ENCODE data around the gene MIDN.
"Not testable (repeated sequence)": the region's sequence is repeated elsewhere in the genome, so short reads cannot be mapped to it uniquely, and the experiment has no call there.

The MIDN gene

GRCh38 chr19:1240925-1241324 lies 7.5 kb upstream of the MIDN start:
- no peak for TF ChIP-seq POLR2A (IDR thresholded peaks at IDR 0.05; ENCODE audit: low read length)
- no peak for TF ChIP-seq GATA1 (IDR thresholded peaks at IDR 0.05; ENCODE audit: low read depth, low read length)
- DNase-seq: no peak

- TF ChIP-seq POLR2A (IDR thresholded peaks at IDR 0.05; ENCODE audit: low read length) (peak; percentile 72), GATA1 (IDR thresholded peaks at IDR 0.05; ENCODE audit: low read depth, low read length) (no peak)
- peak; percentile 98 for DNase-seq
Observed at GRCh38 chr19:1241417-1242095, 6.8 kb upstream of the MIDN start, which contains the start of gene ATP5F1D. ATP5F1D (plus strand) TSS chr19:1241751; CDS start chr19:1241851, 100 bp downstream.

- no peak for TF ChIP-seq GATA1 (IDR thresholded peaks at IDR 0.05; ENCODE audit: low read depth, low read length)
- DNase-seq: peak; percentile 86 to 92
Observed at GRCh38 chr19:1243768-1244692, 4.4 kb upstream of the MIDN start.

- TF ChIP-seq POLR2A (IDR thresholded peaks at IDR 0.05; ENCODE audit: low read length): peak; percentile 14
- TF ChIP-seq GATA1 (IDR thresholded peaks at IDR 0.05; ENCODE audit: low read depth, low read length): no peak
- no peak for DNase-seq
Observed at GRCh38 chr19:1244693-1245451, 3.5 kb upstream of the MIDN start.

GRCh38 chr19:1245494-1246264 lies 2.7 kb upstream of the MIDN start:
- no peak for DNase-seq
- TF ChIP-seq POLR2A (IDR thresholded peaks at IDR 0.05; ENCODE audit: low read length) (no peak), GATA1 (IDR thresholded peaks at IDR 0.05; ENCODE audit: low read depth, low read length) (no peak)

GRCh38 chr19:1246265-1247087 lies 1.9 kb upstream of the MIDN start:
- DNase-seq: not testable (repeated sequence)

GRCh38 chr19:1247748-1248138 lies 640 bp upstream of the MIDN start:
- no peak for DNase-seq
- TF ChIP-seq GATA1 (IDR thresholded peaks at IDR 0.05; ENCODE audit: low read depth, low read length): no peak
- TF ChIP-seq POLR2A (IDR thresholded peaks at IDR 0.05; ENCODE audit: low read length): no peak

- DNase-seq: peak; percentile 88 to 93
- TF ChIP-seq GATA1 (IDR thresholded peaks at IDR 0.05; ENCODE audit: low read depth, low read length) (no peak), POLR2A (IDR thresholded peaks at IDR 0.05; ENCODE audit: low read length) (no peak)
Observed at GRCh38 chr19:1248786-1249297, 459 bp downstream of the MIDN start.

- TF ChIP-seq GATA1 (IDR thresholded peaks at IDR 0.05; ENCODE audit: low read depth, low read length): no peak
- TF ChIP-seq POLR2A (IDR thresholded peaks at IDR 0.05; ENCODE audit: low read length): peak; percentile 83
- peak; percentile 96 to 99 for DNase-seq
Observed at GRCh38 chr19:1249298-1249989, 1.1 kb downstream of the MIDN start.

GRCh38 chr19:1249990-1250436 lies 1.6 kb downstream of the MIDN start:
- DNase-seq: no peak
- TF ChIP-seq POLR2A (IDR thresholded peaks at IDR 0.05; ENCODE audit: low read length) (peak; percentile 26), GATA1 (IDR thresholded peaks at IDR 0.05; ENCODE audit: low read depth, low read length) (no peak)

- DNase-seq: peak; percentile 71 to 74
- TF ChIP-seq POLR2A (IDR thresholded peaks at IDR 0.05; ENCODE audit: low read length) (no peak), GATA1 (IDR thresholded peaks at IDR 0.05; ENCODE audit: low read depth, low read length) (no peak)
Observed at GRCh38 chr19:1250437-1251260, 2.3 kb downstream of the MIDN start.
